GM06990 (cell line): Measurements from ENCODE around the gene YAP1.

Experiments
- DNase-seq: peaks from one replicate; pipeline ENCODE4 v3.0.0-alpha.2; 2011; ENCODE audit not compliant: insufficient read length; ENCODE audit errors: extremely low read depth
- H3K27me3 ChIP-seq: replicated peaks from 2 replicates; pipeline ENCODE4 v1.6.0; 2011; ENCODE audit warnings: low read length; ENCODE audit not compliant: control insufficient read depth, insufficient read depth
- H3K36me3 ChIP-seq: 2 replicates; pipeline ENCODE4 v1.5.1; 2011; ENCODE audit warnings: low read length; ENCODE audit not compliant: control insufficient read depth, insufficient read depth
- H3K4me3 ChIP-seq: replicated peaks from 2 replicates; pipeline ENCODE4 v1.5.1; 2011; ENCODE audit warnings: low read depth, mild to moderate bottlenecking, control low read depth, low read length
- CTCF ChIP-seq: IDR thresholded peaks from 2 replicates; pipeline ENCODE4 v1.5.1; 2011; ENCODE audit warnings: low read length, control low read depth, mild to moderate bottlenecking, inconsistent platforms; ENCODE audit not compliant: insufficient read depth, poor library complexity, severe bottlenecking

The YAP1 gene

GRCh38 chr11:102201776-102202175 is 91.5 kb downstream of the YAP1 start:
- no peak for DNase-seq
- no peaks in the 10 kb centered on the region for H3K36me3 ChIP-seq
- H3K27me3 ChIP-seq: no peaks in the 10 kb centered on the region
- no peak for TF ChIP-seq CTCF
- H3K4me3 ChIP-seq: no peak overlapping the region

- Histone ChIP-seq H3K4me3 (no peak overlapping the region), H3K36me3 (no peaks in the 10 kb centered on the region), H3K27me3 (no peaks in the 10 kb centered on the region)
- DNase-seq: no peak
- no peak for TF ChIP-seq CTCF
Observed at GRCh38 chr11:102202972-102203371, 92.7 kb downstream of the YAP1 start.

- no peaks in the 10 kb centered on the region for H3K27me3 ChIP-seq
- no peak overlapping the region for H3K4me3 ChIP-seq
- no peak for TF ChIP-seq CTCF
- DNase-seq: no peak
- H3K36me3 ChIP-seq: no peaks in the 10 kb centered on the region
Observed at GRCh38 chr11:102204174-102204573, 93.9 kb downstream of the YAP1 start.

DNA sequence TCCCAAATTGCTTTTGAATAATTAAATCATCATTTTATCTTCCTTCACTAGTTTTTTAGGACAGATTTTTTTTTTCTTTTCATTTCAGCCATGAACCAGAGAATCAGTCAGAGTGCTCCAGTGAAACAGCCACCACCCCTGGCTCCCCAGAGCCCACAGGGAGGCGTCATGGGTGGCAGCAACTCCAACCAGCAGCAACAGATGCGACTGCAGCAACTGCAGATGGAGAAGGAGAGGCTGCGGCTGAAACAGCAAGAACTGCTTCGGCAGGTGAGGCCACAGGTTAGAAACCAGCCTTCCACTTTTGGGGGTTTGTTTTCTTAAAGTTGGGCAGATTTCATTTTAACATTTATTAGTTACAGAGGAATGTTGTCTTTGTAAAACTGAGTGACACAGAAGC is 95.6 kb downstream of the YAP1 start:
- TF ChIP-seq CTCF: no peak
- Histone ChIP-seq H3K4me3 (no peak overlapping the region), H3K36me3 (no peaks in the 10 kb centered on the region), H3K27me3 (no peaks in the 10 kb centered on the region)
- no peak for DNase-seq

- TF ChIP-seq CTCF: no peak
- no peaks in the 10 kb centered on the region for H3K36me3 ChIP-seq
- H3K27me3 ChIP-seq: no peaks in the 10 kb centered on the region
- DNase-seq: no peak
- no peak overlapping the region for H3K4me3 ChIP-seq
Observed at GRCh38 chr11:102208835-102209234, 98.6 kb downstream of the YAP1 start.

DNA sequence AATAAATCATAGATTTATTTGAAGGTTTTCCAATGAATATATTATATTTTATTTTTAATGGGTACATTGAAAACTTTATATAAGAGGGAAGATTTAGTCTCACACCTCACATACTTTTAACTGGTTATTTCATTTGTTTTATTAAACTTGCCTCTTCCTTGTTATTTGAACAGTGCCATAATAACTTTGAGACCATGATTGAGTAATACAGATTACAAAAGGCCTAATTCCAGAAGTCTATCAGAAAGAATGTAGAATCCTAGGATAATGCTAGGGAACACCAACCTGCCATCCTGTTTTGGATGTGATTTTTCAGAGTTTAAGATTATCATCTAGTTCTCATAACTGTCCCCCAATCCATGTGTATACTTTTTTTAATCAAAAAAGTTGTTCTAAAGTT is 104.4 kb downstream of the YAP1 start:
- TF ChIP-seq CTCF: no peak

More for the DNA sequence above, 104.4 kb downstream of the YAP1 start:
- DNase-seq: no peak
- no peak overlapping the region for H3K4me3 ChIP-seq
- H3K36me3 ChIP-seq: no peaks in the 10 kb centered on the region
- no peaks in the 10 kb centered on the region for H3K27me3 ChIP-seq
